Adrenal gland (tissue), 5 donors: ENCODE results near the gene PLEKHM2.

Source experiments
- CTCF ChIP-seq, 6 experiments: fragments of 450-650 bp in 4 of 6; fragments of 200-600 bp in 2 of 6; sonication (generic) in 1 of 6; IDR thresholded peaks; 1 replicate in 5 of 6; 2 replicates in 1 of 6; pipeline versions ENCODE4 v1.5.1 to v1.8.0; 2016 to 2021; ENCODE audit warnings: antibody characterized with exemption in 6 of 6, mild to moderate bottlenecking in 2 of 6, moderate library complexity in 1 of 6
- POLR2A ChIP-seq, 2 donors: fragments of 450-650 bp; IDR thresholded peaks; one replicate each; pipeline ENCODE4 v1.6.1; 2017; ENCODE audit warnings: antibody characterized with exemption in 2 of 2, mild to moderate bottlenecking in 2 of 2, moderate library complexity in 1 of 2
- donor health status: DM: no; HTN: no; CAD: no.

DNA sequence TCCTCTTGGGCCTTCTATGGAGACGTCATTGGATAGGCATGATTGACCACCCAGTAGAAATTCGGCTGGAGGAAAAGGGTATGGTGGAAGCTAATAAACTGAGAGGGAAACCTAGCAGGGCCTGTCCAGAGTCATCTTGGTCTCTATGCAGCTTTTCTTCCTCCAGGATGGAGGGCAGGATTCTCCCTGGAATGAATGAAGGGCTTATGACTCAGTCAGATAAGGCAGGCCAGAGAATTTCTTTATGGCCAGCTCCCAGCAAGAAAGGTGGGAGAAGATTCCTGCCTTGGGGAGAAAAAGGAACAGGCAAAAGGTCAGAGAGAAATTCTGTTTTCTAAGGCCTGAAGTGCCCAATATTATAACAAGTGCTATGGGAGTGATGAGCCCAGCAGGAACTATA, 91.6 kb downstream of the PLEKHM2 start:
- TF ChIP-seq CTCF (IDR thresholded peaks at IDR 0.05) (no peak), POLR2A (IDR thresholded peaks at IDR 0.05) (no peak)
